ENCODE results near the gene ITGB3.

ITGB3 gene

GRCh38 chr17:47231866-47232265 is 21.8 kb upstream of the ITGB3 start:
- Mint-ChIP-seq H3K9me3 (no peaks in the 10 kb centered on the region), H3K27me3 (ENCODE audit: low read depth) (peaks cover 13% of the 10 kb centered on the region), H3K36me3 (ENCODE audit: low read depth) (no peaks in the 10 kb centered on the region), H3K4me1 (peaks cover 22% of the 10 kb centered on the region), H3K27ac (peak overlapping the region; percentile 30 to 92 (median 35)), H3K4me3 (no peak overlapping the region)
- TF ChIP-seq CTCF (IDR thresholded peaks at IDR 0.05; ENCODE audit: unreplicated experiment in 3 of 3), result no peak

- H3K9me3 Mint-ChIP-seq, result no peaks in the 10 kb centered on the region
- H3K4me3 Mint-ChIP-seq, result no peak overlapping the region
- TF ChIP-seq CTCF (IDR thresholded peaks at IDR 0.05; ENCODE audit: unreplicated experiment in 3 of 3), result no peak
- peak overlapping the region; percentile 30 to 45 (median 43) for H3K27ac Mint-ChIP-seq
- H3K27me3 Mint-ChIP-seq (ENCODE audit: low read depth), result peaks cover 13% of the 10 kb centered on the region
- peaks cover 22% of the 10 kb centered on the region for H3K4me1 Mint-ChIP-seq
- H3K36me3 Mint-ChIP-seq (ENCODE audit: low read depth), result no peaks in the 10 kb centered on the region
Measured at GRCh38 chr17:47232465-47232864, 21.2 kb upstream of the ITGB3 start.

GRCh38 chr17:47235506-47235905 is 18.1 kb upstream of the ITGB3 start:
- H3K36me3 Mint-ChIP-seq (ENCODE audit: low read depth), result no peaks in the 10 kb centered on the region
- peaks cover 23% of the 10 kb centered on the region for H3K4me1 Mint-ChIP-seq
- H3K4me3 Mint-ChIP-seq, result no peak overlapping the region

GRCh38 chr17:47235923-47236322 is 17.7 kb upstream of the ITGB3 start:
- Mint-ChIP-seq H3K4me3 (no peak overlapping the region), H3K36me3 (ENCODE audit: low read depth) (no peaks in the 10 kb centered on the region), H3K27me3 (ENCODE audit: low read depth) (peaks cover 5% of the 10 kb centered on the region), H3K9me3 (no peaks in the 10 kb centered on the region), H3K27ac (peak overlapping the region in 2 of 3 experiments; percentile 20 to 36), H3K4me1 (peaks cover 22% of the 10 kb centered on the region)
- no peak for TF ChIP-seq CTCF (IDR thresholded peaks at IDR 0.05; ENCODE audit: unreplicated experiment in 3 of 3)

More at GRCh38 chr17:47235506-47235905, 18.1 kb upstream of the ITGB3 start:
- H3K9me3 Mint-ChIP-seq, result no peaks in the 10 kb centered on the region
- peaks cover 7% of the 10 kb centered on the region for H3K27me3 Mint-ChIP-seq (ENCODE audit: low read depth)
- TF ChIP-seq CTCF (IDR thresholded peaks at IDR 0.05; ENCODE audit: unreplicated experiment in 3 of 3), result no peak
- H3K27ac Mint-ChIP-seq, result peak overlapping the region in 1 of 3 experiments; percentile 36

GRCh38 chr17:47237841-47238240 is 15.8 kb upstream of the ITGB3 start:
- Mint-ChIP-seq H3K27me3 (ENCODE audit: low read depth) (no peaks in the 10 kb centered on the region), H3K9me3 (no peaks in the 10 kb centered on the region)
- TF ChIP-seq CTCF (IDR thresholded peaks at IDR 0.05; ENCODE audit: unreplicated experiment in 3 of 3), result no peak

GRCh38 chr17:47238321-47239010 is 15.2 kb upstream of the ITGB3 start:
- Mint-ChIP-seq H3K9me3 (no peaks in the 10 kb centered on the region), H3K27ac (no peak overlapping the region), H3K4me3 (no peak overlapping the region), H3K27me3 (ENCODE audit: low read depth) (no peaks in the 10 kb centered on the region), H3K36me3 (ENCODE audit: low read depth) (no peaks in the 10 kb centered on the region), H3K4me1 (peaks cover 18% of the 10 kb centered on the region)
- no peak for TF ChIP-seq CTCF (IDR thresholded peaks at IDR 0.05; ENCODE audit: unreplicated experiment in 3 of 3)

More at GRCh38 chr17:47237841-47238240, 15.8 kb upstream of the ITGB3 start:
- H3K4me1 Mint-ChIP-seq, result peaks cover 18% of the 10 kb centered on the region
- H3K36me3 Mint-ChIP-seq (ENCODE audit: low read depth), result no peaks in the 10 kb centered on the region
- no peak overlapping the region for H3K27ac Mint-ChIP-seq
- no peak overlapping the region for H3K4me3 Mint-ChIP-seq
